Mesodermal cell (in vitro differentiated cells): ENCODE data around the gene JAKMIP1.

ENCODE experiments used
- H3K27ac ChIP-seq: 2 replicates; pipeline ENCODE4 v1.7.0; 2013; ENCODE audit warnings: mild to moderate bottlenecking, low read depth, low read length, moderate library complexity; ENCODE audit not compliant: severe bottlenecking
- H3K36me3 ChIP-seq: 2 replicates; pipeline ENCODE4 v1.7.1; 2013; ENCODE audit warnings: mild to moderate bottlenecking, low read length, moderate library complexity; ENCODE audit not compliant: control insufficient read depth, insufficient read depth
- H3K4me1 ChIP-seq: one replicate; pipeline ENCODE4 v1.7.1; 2013; ENCODE audit warnings: mild to moderate bottlenecking, low read length; ENCODE audit not compliant: insufficient read depth, control insufficient read depth, poor library complexity, severe bottlenecking
- H3K4me3 ChIP-seq: 2 replicates; pipeline ENCODE4 v1.7.0; 2013; ENCODE audit warnings: low read length, control low read depth, mild to moderate bottlenecking; ENCODE audit not compliant: insufficient read depth, poor library complexity, severe bottlenecking; ENCODE audit errors: extremely low read depth
- H3K9me3 ChIP-seq: 2 replicates; pipeline ENCODE4 v1.7.1; 2013; ENCODE audit warnings: mild to moderate bottlenecking, low read length, moderate library complexity; ENCODE audit not compliant: control insufficient read depth
- WGBS, 2 experiments: methylation state at CpG; one replicate each; pipeline ENCODE4 v1.1.5; 2013; ENCODE audit warnings: missing lambda C conversion rate in 2 of 2; ENCODE audit not compliant: insufficient coverage in 2 of 2; 5-methylcytosine and 5-hydroxymethylcytosine counted together

The JAKMIP1 gene

DNA sequence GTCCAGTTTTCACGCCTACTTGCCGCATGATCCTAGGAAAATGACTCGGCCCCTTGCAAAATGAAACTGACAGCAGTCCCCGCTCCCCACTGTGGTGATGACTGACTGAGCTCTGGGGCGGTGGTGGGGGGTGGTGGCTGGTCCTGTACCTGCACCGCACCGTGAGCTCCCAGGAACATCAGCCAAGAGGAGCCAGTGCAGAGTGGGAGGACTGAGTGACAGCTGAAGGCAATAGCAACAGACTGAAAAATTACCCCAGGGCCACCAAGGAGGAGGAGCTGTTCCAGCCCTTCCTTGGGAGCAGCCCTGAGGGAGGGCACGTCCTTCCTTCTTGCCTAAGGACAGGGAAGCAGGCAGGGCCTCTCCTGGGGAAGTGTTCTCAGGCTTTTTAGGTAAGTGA, 179.7 kb downstream of the JAKMIP1 start:
- Histone ChIP-seq H3K4me1 (peaks cover 4% of the 10 kb centered on the region), H3K9me3 (no peaks in the 10 kb centered on the region), H3K36me3 (no peaks in the 10 kb centered on the region), H3K27ac (no peak overlapping the region), H3K4me3 (no peak overlapping the region)
- WGBS, 2 experiments, result 75 to 79% methylated on average over 5 to 7 of the region's 8 CpGs

DNA sequence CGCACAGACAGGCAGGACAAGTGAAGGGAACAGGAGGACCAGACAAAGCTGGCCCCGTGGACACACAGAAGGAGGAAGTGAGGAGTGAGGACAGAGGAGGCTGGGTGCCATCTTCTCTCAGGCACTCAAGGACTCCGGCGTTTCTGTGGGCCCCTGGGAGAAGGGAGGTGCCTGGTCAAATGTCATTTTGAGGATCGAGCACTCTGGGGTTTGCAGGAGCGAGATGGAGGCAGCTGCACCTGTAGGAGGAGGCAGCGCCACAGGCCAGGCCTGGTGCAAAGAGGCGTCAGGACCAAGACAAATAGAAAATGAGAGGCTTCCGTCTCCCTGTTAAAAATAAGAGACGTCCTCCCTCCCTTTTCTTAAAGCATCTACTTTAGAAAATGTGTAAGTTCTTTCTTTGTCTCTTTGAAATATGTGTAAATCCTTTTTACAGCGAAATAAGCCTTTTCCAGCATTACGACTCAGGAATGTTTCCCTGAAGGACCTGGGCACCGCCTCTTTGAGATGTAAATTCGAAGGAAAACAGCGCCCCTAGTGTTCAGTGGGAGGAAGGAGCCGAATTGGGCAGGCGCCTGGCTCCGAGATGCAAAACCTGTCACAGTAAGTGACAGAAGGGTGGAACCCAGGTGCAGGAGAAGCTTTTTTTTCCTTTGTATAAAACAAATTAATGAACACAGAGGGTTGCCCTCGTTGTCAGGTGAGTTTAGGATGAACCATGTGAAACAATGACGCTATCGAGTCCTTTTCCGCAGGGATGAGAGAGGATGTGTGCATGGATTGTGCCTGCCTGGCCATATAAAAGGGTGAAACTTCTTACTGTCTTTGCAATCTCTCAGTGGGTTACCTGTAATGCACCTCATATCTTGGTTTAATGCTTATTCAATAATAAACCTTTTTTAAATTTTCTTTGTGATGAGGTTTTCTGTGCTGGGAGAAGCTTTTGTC, 180.8 kb downstream of the JAKMIP1 start:
- H3K4me3 ChIP-seq, result no peak overlapping the region
- H3K27ac ChIP-seq, result no peak overlapping the region
- H3K36me3 ChIP-seq, result no peaks in the 10 kb centered on the region
- WGBS, 2 experiments, result 44 to 51% methylated on average over 14 to 16 of the region's 22 CpGs
- H3K9me3 ChIP-seq, result no peaks in the 10 kb centered on the region
- H3K4me1 ChIP-seq, result peaks cover 4% of the 10 kb centered on the region

DNA sequence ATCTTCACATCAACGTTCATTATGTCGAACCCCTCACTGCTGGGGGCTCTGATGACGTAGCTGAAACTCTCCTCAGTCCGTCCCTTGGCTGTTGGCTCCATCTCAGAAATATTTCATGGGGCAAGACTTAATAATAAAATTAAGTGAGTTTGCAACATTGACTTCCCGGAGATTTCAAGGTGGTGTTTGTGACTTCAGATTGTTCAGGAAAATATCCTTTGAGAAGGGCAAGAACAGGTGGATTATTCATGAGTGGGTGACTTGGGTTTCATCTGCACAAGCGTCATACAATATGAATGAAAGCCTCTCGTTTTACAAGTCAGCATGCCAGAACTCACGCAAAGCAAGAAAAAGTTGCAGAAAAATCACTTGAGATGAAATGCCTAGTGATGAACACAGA, 182.0 kb downstream of the JAKMIP1 start, which contains the start of gene C4orf50:
C4orf50 (minus strand) TSS at position 101 of the 400 bp plus-strand sequence.
- H3K27ac ChIP-seq, result no peak within 1 kb of the TSS
- WGBS, 2 experiments, result 77 to 92% methylated on average over 4 to 8 of the region's 8 CpGs
- no peak within 1 kb of the TSS for H3K4me3 ChIP-seq
- H3K36me3 ChIP-seq, result no peaks in the 10 kb centered on the region
- no peaks in the 10 kb centered on the region for H3K9me3 ChIP-seq
- no peaks in the 10 kb centered on the region for H3K4me1 ChIP-seq

DNA sequence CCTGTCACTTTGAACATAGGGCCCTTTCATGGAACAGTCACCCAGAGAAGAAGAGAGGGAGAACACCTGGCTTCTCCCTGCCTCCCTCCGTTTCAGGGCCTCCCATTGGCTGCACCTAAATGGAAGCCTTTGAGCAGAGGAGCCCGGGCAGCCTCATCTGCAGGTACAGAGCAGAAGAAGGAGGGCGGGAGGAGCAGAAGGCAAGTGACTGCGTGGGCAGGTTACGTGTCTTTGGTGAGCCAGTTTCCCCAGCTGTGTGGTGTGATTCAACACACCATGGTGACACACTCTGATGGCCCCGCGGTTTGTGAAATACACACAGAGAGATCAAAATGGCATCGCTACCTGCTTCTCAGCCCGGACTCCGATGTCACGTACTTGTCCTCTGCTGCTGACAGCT, 182.5 kb downstream of the JAKMIP1 start:
- H3K4me1 ChIP-seq, result no peaks in the 10 kb centered on the region
- H3K4me3 ChIP-seq, result no peak overlapping the region
- 93% methylated on average over 11 of the region's 11 CpGs for WGBS, 2 experiments
- no peak overlapping the region for H3K27ac ChIP-seq
- H3K9me3 ChIP-seq, result no peaks in the 10 kb centered on the region
- no peaks in the 10 kb centered on the region for H3K36me3 ChIP-seq

DNA sequence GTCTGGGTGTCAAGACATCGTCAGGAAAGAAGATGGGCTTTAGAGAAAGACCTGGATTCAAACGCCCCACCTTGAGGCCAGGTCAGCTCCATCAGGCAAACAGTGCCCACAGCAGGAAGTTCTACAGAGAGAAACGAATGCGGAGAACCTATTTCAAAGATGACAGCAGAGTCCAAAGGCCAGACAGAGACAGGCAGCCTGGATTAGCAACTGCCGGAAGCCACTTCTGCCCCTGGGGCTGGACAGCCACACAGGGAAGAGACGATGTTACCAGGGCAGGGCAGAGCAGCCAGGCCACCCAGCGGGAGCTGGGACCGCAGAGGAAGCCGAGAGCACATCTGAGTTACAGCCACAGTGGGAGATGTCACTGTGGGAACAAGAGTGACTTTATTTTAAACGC, 183.3 kb downstream of the JAKMIP1 start:
- Histone ChIP-seq H3K4me1 (no peaks in the 10 kb centered on the region), H3K27ac (no peak overlapping the region), H3K36me3 (no peaks in the 10 kb centered on the region), H3K4me3 (no peak overlapping the region), H3K9me3 (no peaks in the 10 kb centered on the region)
- 83 to 84% methylated on average over 10 of the region's 10 CpGs for WGBS, 2 experiments

DNA sequence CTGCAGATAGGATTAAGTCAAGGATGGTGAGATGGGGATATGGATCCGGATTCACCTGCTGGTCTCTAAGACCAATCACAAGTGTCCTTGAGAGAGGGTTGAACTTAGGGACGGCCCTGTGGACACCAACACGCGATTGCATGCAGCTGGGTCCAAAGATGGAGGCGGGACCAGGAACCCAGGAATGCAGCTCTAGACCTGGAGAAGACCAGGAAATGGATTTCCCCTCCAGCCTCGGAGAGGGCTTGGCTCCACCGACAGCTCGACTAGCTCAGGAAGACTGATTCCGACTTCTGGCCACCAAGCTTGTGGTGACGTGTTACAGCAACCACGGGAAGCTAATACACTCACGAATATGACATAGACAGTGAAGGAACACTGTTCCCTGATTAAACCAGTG, 186.8 kb downstream of the JAKMIP1 start:
- H3K4me1 ChIP-seq, result no peaks in the 10 kb centered on the region
- H3K4me3 ChIP-seq, result no peak overlapping the region
- no peaks in the 10 kb centered on the region for H3K9me3 ChIP-seq
- 91 to 92% methylated on average over 11 to 12 of the region's 12 CpGs for WGBS, 2 experiments
- no peak overlapping the region for H3K27ac ChIP-seq
- H3K36me3 ChIP-seq, result no peaks in the 10 kb centered on the region

DNA sequence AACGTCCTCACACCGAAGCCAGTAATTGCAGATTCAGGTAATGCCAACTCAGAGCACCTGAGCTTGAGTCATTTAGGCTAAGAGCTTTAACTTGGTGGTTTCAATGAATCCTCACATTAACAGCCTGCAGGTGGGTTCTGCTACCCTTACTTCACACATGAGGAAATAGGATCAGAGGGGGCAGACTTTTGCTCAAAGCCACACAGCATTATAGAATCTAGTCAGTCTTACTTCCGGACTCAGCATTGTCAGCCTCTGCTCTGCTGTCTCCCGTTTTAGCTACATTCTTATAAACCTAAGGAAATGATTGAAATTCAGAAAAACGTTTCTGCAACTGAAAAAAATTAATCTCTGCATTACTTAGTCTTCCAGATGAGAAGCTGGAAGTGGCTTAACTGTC, 188.1 kb downstream of the JAKMIP1 start:
- H3K36me3 ChIP-seq, result no peaks in the 10 kb centered on the region
- WGBS, 2 experiments, result 82 to 84% methylated on average over 5 of the region's 5 CpGs
- H3K9me3 ChIP-seq, result no peaks in the 10 kb centered on the region
- H3K4me1 ChIP-seq, result no peaks in the 10 kb centered on the region
- no peak overlapping the region for H3K4me3 ChIP-seq
- no peak overlapping the region for H3K27ac ChIP-seq

DNA sequence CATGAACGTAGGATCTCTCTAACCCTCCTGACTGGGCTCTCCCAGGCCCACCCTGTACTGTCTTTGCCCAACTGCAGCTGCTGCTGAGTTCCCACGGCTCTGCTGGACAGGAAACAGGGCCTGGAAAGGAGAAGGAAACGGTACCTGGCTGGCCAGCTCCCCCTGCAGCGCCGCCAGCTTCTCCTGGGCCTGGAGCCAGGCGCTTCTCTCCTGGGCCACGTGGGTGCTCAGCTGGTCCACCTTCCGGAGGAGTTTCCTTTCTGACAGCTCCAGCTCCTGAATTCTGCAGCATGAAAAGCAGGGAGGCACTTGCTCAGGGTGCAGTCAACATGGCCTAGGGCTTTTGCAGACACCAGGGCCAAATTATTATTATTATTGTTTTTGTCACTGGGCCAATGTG, 188.7 kb downstream of the JAKMIP1 start:
- no peaks in the 10 kb centered on the region for H3K36me3 ChIP-seq
- WGBS, 2 experiments, result 71 to 77% methylated on average over 8 of the region's 8 CpGs
- no peak overlapping the region for H3K4me3 ChIP-seq
- H3K4me1 ChIP-seq, result no peaks in the 10 kb centered on the region
- no peak overlapping the region for H3K27ac ChIP-seq
- H3K9me3 ChIP-seq, result no peaks in the 10 kb centered on the region

DNA sequence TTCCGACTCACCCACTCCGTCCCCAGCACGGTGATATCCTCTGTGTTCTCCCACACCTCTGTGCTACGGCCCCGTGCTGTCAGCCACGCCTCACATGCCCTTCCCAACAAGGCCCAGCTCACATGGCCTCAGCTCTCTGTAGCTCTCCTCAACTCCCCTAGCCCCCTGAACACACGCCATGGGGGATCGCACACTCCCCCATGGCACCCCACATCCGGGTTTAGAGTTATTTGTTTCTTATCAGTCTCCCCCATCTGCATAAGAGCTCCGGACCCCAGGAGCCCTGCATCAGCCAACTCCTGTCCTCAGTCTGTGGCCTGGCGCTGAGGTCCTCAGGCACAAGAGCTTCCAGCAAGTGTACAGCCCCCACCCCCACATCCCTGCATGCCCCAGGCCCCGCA, 189.1 kb downstream of the JAKMIP1 start:
- WGBS, 2 experiments, result 87 to 91% methylated on average over 6 to 11 of the region's 12 CpGs
- Histone ChIP-seq H3K9me3 (no peaks in the 10 kb centered on the region), H3K4me1 (no peaks in the 10 kb centered on the region), H3K36me3 (no peaks in the 10 kb centered on the region), H3K27ac (no peak overlapping the region), H3K4me3 (no peak overlapping the region)

DNA sequence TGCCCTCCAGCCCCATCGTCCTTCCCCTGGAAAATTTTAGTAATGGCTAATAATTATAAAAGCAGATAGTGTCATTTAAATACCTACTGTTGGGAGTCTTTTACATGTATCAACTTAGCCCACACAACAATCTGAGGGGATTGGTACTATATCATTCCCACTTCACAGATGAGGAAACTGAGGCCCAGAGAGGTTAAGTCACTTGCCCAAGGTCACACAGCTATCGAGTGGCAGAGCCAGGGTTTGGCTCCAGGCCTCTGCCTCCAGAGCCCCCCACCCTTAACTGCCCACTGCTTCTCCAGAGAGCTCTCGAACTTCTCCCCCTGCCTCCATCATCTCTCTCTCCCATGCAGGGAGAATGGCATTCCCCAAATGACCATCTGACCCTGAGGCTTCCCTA, 189.6 kb downstream of the JAKMIP1 start:
- 67% methylated on average over 1 to 2 of the region's 3 CpGs for WGBS, 2 experiments

DNA sequence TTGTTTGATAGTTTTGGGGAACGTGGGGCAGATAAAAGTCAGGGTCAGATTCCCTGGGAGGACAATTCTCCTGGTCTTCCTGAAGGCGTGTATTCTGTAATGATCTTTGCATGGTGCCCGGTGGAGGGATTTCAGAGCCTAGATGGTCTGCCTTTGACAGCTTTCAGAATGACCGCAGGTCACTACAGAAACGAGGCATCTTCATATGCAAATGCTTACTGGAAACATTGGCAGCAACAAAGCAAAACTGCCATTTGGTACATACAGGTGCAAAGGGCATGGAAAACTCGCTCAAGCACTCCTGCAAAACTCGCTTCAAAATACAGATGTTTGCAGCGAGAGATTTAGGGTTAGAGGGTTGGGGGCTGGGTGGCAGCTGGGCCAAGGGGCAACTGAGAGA, 190.9 kb downstream of the JAKMIP1 start:
- no peaks in the 10 kb centered on the region for H3K9me3 ChIP-seq
- 68 to 70% methylated on average over 8 of the region's 8 CpGs for WGBS, 2 experiments
- H3K4me1 ChIP-seq, result no peaks in the 10 kb centered on the region
- no peaks in the 10 kb centered on the region for H3K36me3 ChIP-seq
- no peak overlapping the region for H3K4me3 ChIP-seq
- H3K27ac ChIP-seq, result no peak overlapping the region

More for the DNA sequence above, 189.6 kb downstream of the JAKMIP1 start:
- Histone ChIP-seq H3K9me3 (no peaks in the 10 kb centered on the region), H3K27ac (no peak overlapping the region), H3K36me3 (no peaks in the 10 kb centered on the region), H3K4me3 (no peak overlapping the region), H3K4me1 (no peaks in the 10 kb centered on the region)
